Karpas-422 (cell line): ENCODE data around the gene NUP210. TPM values are rescaled to one million over a fixed set of nuclear protein-coding genes. Genes with fewer than 3 reads are reported as not detected.
"Not testable (repeated sequence)": the region's sequence is repeated elsewhere in the genome, so short reads cannot be mapped to it uniquely, and the experiment has no call there.

Source experiments
- DNase-seq: peaks from one replicate; pipeline ENCODE4 v3.0.0-alpha.2; 2015
- H2AFZ ChIP-seq: fragments of 200-600 bp; sonication (generic); 2 replicates; pipeline ENCODE4 v1.6.1; 2014; ENCODE audit warnings: antibody characterized with exemption, low read length, mixed read lengths
- H3K27ac ChIP-seq: fragments of 200-600 bp; sonication (generic); 2 replicates; pipeline ENCODE4 v1.5.1; 2014; ENCODE audit warnings: mild to moderate bottlenecking, low read length, moderate library complexity
- H3K27me3 ChIP-seq: fragments of 200-600 bp; sonication (generic); 2 replicates; pipeline ENCODE4 v1.6.1; 2014; ENCODE audit warnings: low read length, mixed read lengths
- H3K36me3 ChIP-seq: fragments of 200-600 bp; sonication (generic); 2 replicates; pipeline ENCODE4 v1.6.1; 2014; ENCODE audit warnings: low read length, mixed read lengths; ENCODE audit not compliant: insufficient read depth
- H3K4me1 ChIP-seq: fragments of 200-600 bp; sonication (generic); 2 replicates; pipeline ENCODE4 v1.6.1; 2014; ENCODE audit warnings: mild to moderate bottlenecking, low read length, mixed read lengths
- H3K4me2 ChIP-seq: fragments of 200-600 bp; sonication (generic); 2 replicates; pipeline ENCODE4 v1.6.1; 2014; ENCODE audit warnings: low read length, low read depth, mild to moderate bottlenecking; ENCODE audit not compliant: poor library complexity, severe bottlenecking
- H3K4me3 ChIP-seq: fragments of 200-600 bp; sonication (generic); 2 replicates; pipeline ENCODE4 v1.5.1; 2014; ENCODE audit warnings: mild to moderate bottlenecking, antibody characterized with exemption, low read length, mixed read lengths
- H3K79me2 ChIP-seq: fragments of 200-600 bp; sonication (generic); 2 replicates; pipeline ENCODE4 v1.6.1; 2014; ENCODE audit warnings: mild to moderate bottlenecking, low read length, mixed read lengths
- H3K9ac ChIP-seq: fragments of 200-600 bp; sonication (generic); 2 replicates; pipeline ENCODE4 v1.6.0; 2014; ENCODE audit warnings: low read length
- H3K9me2 ChIP-seq: fragments of 200-600 bp; sonication (generic), shearing (Covaris generic); replicated peaks from 2 replicates; pipeline ENCODE4 v1.6.0; 2014; ENCODE audit warnings: mild to moderate bottlenecking, low read length, moderate library complexity; ENCODE audit not compliant: insufficient read depth
- H3K9me3 ChIP-seq: fragments of 300-700, 200-600 bp; sonication (generic); 2 replicates; pipeline ENCODE4 v1.6.1; 2014; ENCODE audit warnings: low read length, mixed read lengths
- H4K20me1 ChIP-seq: fragments of 200-600 bp; sonication (generic); 2 replicates; pipeline ENCODE4 v1.6.1; 2014; ENCODE audit warnings: mild to moderate bottlenecking, antibody characterized with exemption, low read length, low read depth; ENCODE audit not compliant: insufficient read depth
- total RNA-seq: library from RNA; depleted of rRNA; stranded (reverse); fragments of >200 nt; shearing (Covaris generic); gene quantifications from 2 replicates; pipeline ENCODE4 v1.2.3, GENCODE V29; 2014; ENCODE audit warnings: low replicate concordance

NUP210 gene
- total RNA-seq, 1 experiment from 2014 or later = 87.7 TPM

GRCh38 chr3:13436213-13436612 is 16.1 kb upstream of the NUP210 start:
- not testable (repeated sequence) for H3K79me2 ChIP-seq, H3K27me3 ChIP-seq, H3K4me3 ChIP-seq, H3K9ac ChIP-seq, DNase-seq, H3K4me2 ChIP-seq, H3K4me1 ChIP-seq, H3K9me3 ChIP-seq, H3K36me3 ChIP-seq, H3K9me2 ChIP-seq, H2AFZ ChIP-seq, H4K20me1 ChIP-seq, H3K27ac ChIP-seq

- Histone ChIP-seq H3K4me1 (no peaks in the 10 kb centered on the region), H4K20me1 (no peaks in the 10 kb centered on the region), H3K79me2 (no peaks in the 10 kb centered on the region), H3K36me3 (no peaks in the 10 kb centered on the region), H3K4me3 (no peak overlapping the region), H3K4me2 (no peak overlapping the region), H2AFZ (no peak overlapping the region), H3K27ac (no peak overlapping the region), H3K9me2 (no peaks in the 10 kb centered on the region), H3K9ac (no peak overlapping the region), H3K9me3 (no peaks in the 10 kb centered on the region), H3K27me3 (no peaks in the 10 kb centered on the region)
- DNase-seq = no peak
Observed at GRCh38 chr3:13433912-13434311, 13.8 kb upstream of the NUP210 start.

- no peaks in the 10 kb centered on the region for H3K36me3 ChIP-seq
- no peak overlapping the region for H3K27ac ChIP-seq
- H3K4me1 ChIP-seq = peaks cover 7% of the 10 kb centered on the region
- DNase-seq = no peak
- H3K9me2 ChIP-seq = no peaks in the 10 kb centered on the region
- H3K27me3 ChIP-seq = no peaks in the 10 kb centered on the region
- no peaks in the 10 kb centered on the region for H3K79me2 ChIP-seq
- no peaks in the 10 kb centered on the region for H3K9me3 ChIP-seq
- no peak overlapping the region for H2AFZ ChIP-seq
- no peaks in the 10 kb centered on the region for H4K20me1 ChIP-seq
- H3K4me2 ChIP-seq = no peak overlapping the region
- H3K4me3 ChIP-seq = no peak overlapping the region
- no peak overlapping the region for H3K9ac ChIP-seq
Observed at GRCh38 chr3:13432093-13432492, 12.0 kb upstream of the NUP210 start.

GRCh38 chr3:13430411-13430875 is 10.3 kb upstream of the NUP210 start:
- H3K4me1 ChIP-seq, H3K4me3 ChIP-seq, H3K79me2 ChIP-seq, H2AFZ ChIP-seq, DNase-seq, H3K9ac ChIP-seq, H3K27ac ChIP-seq, H3K27me3 ChIP-seq, H3K9me3 ChIP-seq, H3K36me3 ChIP-seq, H3K9me2 ChIP-seq, H4K20me1 ChIP-seq, H3K4me2 ChIP-seq: not testable (repeated sequence)

- Histone ChIP-seq H3K79me2 (no peaks in the 10 kb centered on the region), H3K27ac (no peak overlapping the region), H3K9me3 (no peaks in the 10 kb centered on the region), H3K9ac (no peak overlapping the region), H3K9me2 (no peaks in the 10 kb centered on the region), H2AFZ (no peak overlapping the region), H4K20me1 (no peaks in the 10 kb centered on the region), H3K4me1 (peaks cover 7% of the 10 kb centered on the region), H3K36me3 (no peaks in the 10 kb centered on the region), H3K4me3 (no peak overlapping the region), H3K4me2 (no peak overlapping the region), H3K27me3 (no peaks in the 10 kb centered on the region)
- no peak for DNase-seq
Observed at GRCh38 chr3:13429631-13430291, 9.6 kb upstream of the NUP210 start.

- H2AFZ ChIP-seq, H3K27ac ChIP-seq: not testable (repeated sequence)
Observed at GRCh38 chr3:13428678-13429077, 8.6 kb upstream of the NUP210 start.

GRCh38 chr3:13427662-13428603 is 7.8 kb upstream of the NUP210 start:
- DNase-seq = peak; percentile 49
- H3K9ac ChIP-seq = no peak overlapping the region
- no peaks in the 10 kb centered on the region for H4K20me1 ChIP-seq
- no peaks in the 10 kb centered on the region for H3K9me3 ChIP-seq
- peak overlapping the region; percentile 48; the same call in 1 of the 2 replicates for H2AFZ ChIP-seq
- no peaks in the 10 kb centered on the region for H3K9me2 ChIP-seq
- H3K27me3 ChIP-seq = no peaks in the 10 kb centered on the region
- no peaks in the 10 kb centered on the region for H3K79me2 ChIP-seq
- no peaks in the 10 kb centered on the region for H3K36me3 ChIP-seq
- peak overlapping the region; percentile 35 for H3K4me2 ChIP-seq
- H3K4me1 ChIP-seq = peaks cover 7% of the 10 kb centered on the region
- no peak overlapping the region for H3K27ac ChIP-seq
- H3K4me3 ChIP-seq = no peak overlapping the region

More at GRCh38 chr3:13428678-13429077, 8.6 kb upstream of the NUP210 start:
- H3K9me3 ChIP-seq, H3K4me1 ChIP-seq, H3K27me3 ChIP-seq, H4K20me1 ChIP-seq, H3K79me2 ChIP-seq, H3K9ac ChIP-seq, H3K9me2 ChIP-seq, H3K4me3 ChIP-seq, DNase-seq, H3K36me3 ChIP-seq, H3K4me2 ChIP-seq: not testable (repeated sequence)

- Histone ChIP-seq H3K4me1 (peaks cover 7% of the 10 kb centered on the region), H3K9me3 (no peaks in the 10 kb centered on the region), H3K27ac (no peak overlapping the region), H4K20me1 (no peaks in the 10 kb centered on the region), H3K9me2 (no peaks in the 10 kb centered on the region), H3K4me2 (no peak overlapping the region), H3K36me3 (no peaks in the 10 kb centered on the region), H2AFZ (no peak overlapping the region), H3K27me3 (no peaks in the 10 kb centered on the region), H3K9ac (no peak overlapping the region), H3K4me3 (no peak overlapping the region), H3K79me2 (no peaks in the 10 kb centered on the region)
- no peak for DNase-seq
Observed at GRCh38 chr3:13426591-13426990, 6.5 kb upstream of the NUP210 start.
